Gastrocnemius medialis (tissue), 4 donors: ENCODE data around the gene LRRC2. TPM values are rescaled to one million over a fixed set of nuclear protein-coding genes. Genes with fewer than 3 reads are reported as not detected.

Experiments
- ATAC-seq, 2 donors: fragments of 150-250 bp; one replicate each; pipeline ENCODE4 v1.9.1; 2016
- DNase-seq, 2 donors: peaks; one replicate each; pipeline ENCODE4 v3.0.0-alpha.2; 2019
- H3K27ac ChIP-seq, 4 donors: fragments of 200-600 bp; sonication (generic); 1 replicate in 1 of 4; 2 replicates in 3 of 4; pipeline ENCODE4 v1.5.1; 2016 to 2018; ENCODE audit warnings: mild to moderate bottlenecking in 2 of 4, moderate library complexity in 1 of 4
- H3K27me3 ChIP-seq, 3 donors: fragments of 200-600 bp; sonication (generic) in 2 of 3; 1 replicate in 1 of 3; 2 replicates in 2 of 3; pipeline versions ENCODE4 v1.5.1 to v1.6.0; 2016 to 2019; ENCODE audit warnings: mild to moderate bottlenecking in 1 of 3, moderate library complexity in 1 of 3
- H3K36me3 ChIP-seq, 2 donors: fragments of 200-600 bp; sonication (generic) in 1 of 2; one replicate each; pipeline ENCODE4 v1.5.1; 2017 to 2018
- H3K4me1 ChIP-seq, 2 donors: fragments of 200-600 bp; sonication (generic) in 1 of 2; one replicate each; pipeline ENCODE4 v1.5.1; 2016 to 2017; ENCODE audit warnings: mild to moderate bottlenecking in 2 of 2
- H3K4me3 ChIP-seq, 4 donors: fragments of 200-600 bp; sonication (generic) in 3 of 4; 1 replicate in 1 of 4; 2 replicates in 3 of 4; pipeline ENCODE4 v1.5.1; 2016 to 2019; ENCODE audit warnings: mild to moderate bottlenecking in 2 of 4
- H3K9me3 ChIP-seq, 3 donors: fragments of 200-600 bp; sonication (generic) in 2 of 3; 1 replicate in 1 of 3; 2 replicates in 2 of 3; pipeline ENCODE4 v1.5.1; 2016 to 2019
- POLR2A ChIP-seq, 2 donors: fragments of 450-650 bp; IDR thresholded peaks; one replicate each; pipeline ENCODE4 v1.6.1; 2017; ENCODE audit warnings: antibody characterized with exemption in 2 of 2, mild to moderate bottlenecking in 2 of 2, moderate library complexity in 2 of 2
- in situ Hi-C, 4 donors: fragments of 200-750 bp; cut with MboI; loops; one replicate each; pipeline versions ENCODE4 v1.15.0 to v1.8.0; 2017; ENCODE audit warnings: low sequenced_read_pairs in 4 of 4
- intact Hi-C: fragments of 100-400 bp; cut with DNase I; formaldehyde crosslinking; loops from one replicate; pipeline ENCODE4 v1.15.1; 2023; ENCODE audit warnings: low total_unique reads
- total RNA-seq, 4 donors: library from RNA; depleted of rRNA; stranded (reverse); fragments of >200 nt; gene quantifications; one replicate each; pipeline versions ENCODE4 v1.1.0 to v1.2.3, GENCODE V29; 2016
- TF ChIP-seq, protein P1 (sequence below), 5 experiments: fragments of 450-650 bp in 3 of 5; fragments of 200-600 bp in 2 of 5; sonication (generic) in 2 of 5; IDR thresholded peaks in 4 of 5; conservative IDR thresholded peaks in 1 of 5; 1 replicate in 4 of 5; 2 replicates in 1 of 5; pipeline ENCODE4 v1.5.1; 2016 to 2019; ENCODE audit warnings: antibody characterized with exemption in 5 of 5, mild to moderate bottlenecking in 3 of 5, moderate library complexity in 3 of 5

LRRC2 gene
- total RNA-seq, 4 donors from 2014 or later, result 72.7 to 103 (median 92.1) TPM

DNA sequence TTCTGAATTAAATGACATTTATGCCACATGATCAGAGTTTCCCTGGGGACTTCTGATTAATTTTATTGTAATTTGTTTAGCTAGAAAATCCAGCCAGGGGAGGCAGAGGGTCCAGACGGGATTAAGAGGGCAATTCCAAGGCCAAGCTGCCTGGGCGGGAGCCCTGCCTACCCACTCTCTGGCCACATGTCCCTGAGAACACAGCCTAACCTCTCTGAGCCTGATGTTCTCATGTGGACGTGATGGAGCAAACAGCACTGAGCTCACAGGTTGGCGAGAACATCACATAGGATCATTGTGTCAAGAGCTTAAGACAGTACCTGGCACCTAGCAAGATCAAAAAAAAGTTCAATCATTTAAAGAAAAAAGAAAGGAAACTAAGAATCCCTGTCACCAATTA lies 1.0 kb downstream of the LRRC2 start:
- peak; percentile 51 to 77 for DNase-seq
- intact Hi-C loops, result loop anchor here (10.0 kb wide), 4 partner anchors 300 to 1010 kb away; partner anchors contain the start of gene MYL3
- TF ChIP-seq POLR2A (IDR thresholded peaks at IDR 0.05), result peak in 1 of 2 donors; percentile 25
- TF ChIP-seq, protein P1, sequence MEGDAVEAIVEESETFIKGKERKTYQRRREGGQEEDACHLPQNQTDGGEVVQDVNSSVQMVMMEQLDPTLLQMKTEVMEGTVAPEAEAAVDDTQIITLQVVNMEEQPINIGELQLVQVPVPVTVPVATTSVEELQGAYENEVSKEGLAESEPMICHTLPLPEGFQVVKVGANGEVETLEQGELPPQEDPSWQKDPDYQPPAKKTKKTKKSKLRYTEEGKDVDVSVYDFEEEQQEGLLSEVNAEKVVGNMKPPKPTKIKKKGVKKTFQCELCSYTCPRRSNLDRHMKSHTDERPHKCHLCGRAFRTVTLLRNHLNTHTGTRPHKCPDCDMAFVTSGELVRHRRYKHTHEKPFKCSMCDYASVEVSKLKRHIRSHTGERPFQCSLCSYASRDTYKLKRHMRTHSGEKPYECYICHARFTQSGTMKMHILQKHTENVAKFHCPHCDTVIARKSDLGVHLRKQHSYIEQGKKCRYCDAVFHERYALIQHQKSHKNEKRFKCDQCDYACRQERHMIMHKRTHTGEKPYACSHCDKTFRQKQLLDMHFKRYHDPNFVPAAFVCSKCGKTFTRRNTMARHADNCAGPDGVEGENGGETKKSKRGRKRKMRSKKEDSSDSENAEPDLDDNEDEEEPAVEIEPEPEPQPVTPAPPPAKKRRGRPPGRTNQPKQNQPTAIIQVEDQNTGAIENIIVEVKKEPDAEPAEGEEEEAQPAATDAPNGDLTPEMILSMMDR (IDR thresholded peaks at IDR 0.05 in 4 of 5, conservative IDR thresholded peaks at IDR 0.05 in 1 of 5), result no peak
- no peaks in the 10 kb centered on the region for H3K9me3 ChIP-seq
- peak; percentile 36 to 64 for ATAC-seq
- peak overlapping the region; percentile 94 to 99 (median 97) for H3K27ac ChIP-seq
- peak overlapping the region; percentile 68 to 86 (median 76) for H3K4me3 ChIP-seq
- H3K4me1 ChIP-seq, result peaks cover 39 to 41% of the 10 kb centered on the region in 2 donors
- no peaks in the 10 kb centered on the region for H3K36me3 ChIP-seq
- H3K27me3 ChIP-seq, result no peaks in the 10 kb centered on the region
- in situ Hi-C loops, result loop anchor here in 1 of 4 donors (5.0 kb wide), 1 partner anchor 78 kb away; no protein-coding TSS in a partner anchor

DNA sequence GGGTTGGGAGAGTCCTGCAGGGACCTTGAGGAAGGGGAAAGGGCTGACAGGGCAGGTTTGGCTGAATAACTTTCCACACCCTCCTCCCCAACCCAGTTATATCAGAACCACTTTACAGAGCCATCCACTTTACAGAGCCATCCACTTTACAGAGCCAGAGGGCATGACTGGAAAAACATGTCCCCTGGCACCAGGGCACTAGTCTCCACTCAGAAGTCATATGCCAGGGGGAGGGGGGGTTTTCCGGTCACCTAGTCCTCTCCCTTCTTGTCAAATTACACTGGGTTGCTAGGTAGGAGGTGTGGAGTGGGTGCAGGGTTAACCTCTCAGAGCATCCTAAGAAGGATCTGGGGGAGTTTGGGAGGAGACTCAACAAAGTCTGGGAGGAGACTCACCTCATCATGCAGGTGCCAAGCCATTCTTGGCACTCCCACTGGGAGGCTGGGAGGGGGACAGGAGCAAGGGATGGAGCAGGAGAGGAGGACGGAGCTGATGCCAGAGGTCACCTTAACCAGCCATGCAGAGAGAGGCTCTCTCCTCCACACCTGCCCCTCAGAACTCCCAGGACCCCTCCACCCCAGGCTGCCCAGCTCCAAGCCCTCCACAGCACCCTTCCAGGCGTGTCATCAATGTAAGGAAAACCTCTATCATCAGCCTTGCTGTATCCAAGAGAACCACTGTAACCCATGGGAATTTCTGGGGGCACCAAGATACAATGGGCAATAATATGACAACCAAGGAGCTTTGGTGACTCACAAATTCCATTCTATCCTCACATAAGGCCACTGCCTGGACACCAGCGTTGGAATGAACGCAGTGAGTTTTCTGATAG lies 1.7 kb downstream of the LRRC2 start:
- H3K4me3 ChIP-seq, result peak overlapping the region; percentile 68 to 86 (median 76)
- ATAC-seq (peak; percentile 4 to 30), DNase-seq (peak; percentile 74 to 79)
- H3K4me1 ChIP-seq, result peaks cover 46 to 48% of the 10 kb centered on the region in 2 donors
- intact Hi-C loops (loop anchor here (10.0 kb wide), 4 partner anchors 300 to 1010 kb away; partner anchors contain the start of gene MYL3), in situ Hi-C loops (loop anchor here in 1 of 4 donors (5.0 kb wide), 1 partner anchor 77 kb away; no protein-coding TSS in a partner anchor)
- no peaks in the 10 kb centered on the region for H3K36me3 ChIP-seq
- TF ChIP-seq, protein P1 (IDR thresholded peaks at IDR 0.05 in 4 of 5, conservative IDR thresholded peaks at IDR 0.05 in 1 of 5), result no peak
- peak in 1 of 2 donors; percentile 9 for TF ChIP-seq POLR2A (IDR thresholded peaks at IDR 0.05)
- no peaks in the 10 kb centered on the region for H3K27me3 ChIP-seq
- H3K27ac ChIP-seq, result peak overlapping the region; percentile 94 to 99 (median 97)
- H3K9me3 ChIP-seq, result no peaks in the 10 kb centered on the region

DNA sequence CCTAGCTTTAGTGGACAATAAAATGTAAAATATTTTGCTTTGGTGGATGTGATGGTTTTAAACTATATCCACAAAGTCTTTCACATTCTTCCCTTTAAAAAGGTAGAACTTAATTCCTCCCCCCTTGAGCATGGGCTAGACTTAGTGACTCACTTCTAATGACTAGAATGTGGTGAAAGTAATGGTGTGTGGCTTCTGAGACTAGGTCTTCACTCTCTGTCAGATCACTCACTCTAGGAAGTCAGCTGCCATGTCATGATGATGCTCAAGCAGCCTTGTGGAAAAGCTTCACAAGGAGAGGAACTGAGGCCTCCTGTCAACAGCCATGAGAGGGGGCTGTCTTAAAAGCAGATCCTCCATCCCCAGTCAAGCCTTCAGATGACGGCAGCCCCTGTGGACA lies 4.2 kb downstream of the LRRC2 start:
- Histone ChIP-seq H3K27me3 (no peaks in the 10 kb centered on the region), H3K4me3 (no peak overlapping the region), H3K27ac (peak overlapping the region; percentile 94 to 99 (median 97)), H3K4me1 (peaks cover 70 to 72% of the 10 kb centered on the region in 2 donors), H3K9me3 (no peaks in the 10 kb centered on the region), H3K36me3 (no peaks in the 10 kb centered on the region)
- no peak for TF ChIP-seq POLR2A (IDR thresholded peaks at IDR 0.05)
- TF ChIP-seq, protein P1 (IDR thresholded peaks at IDR 0.05 in 4 of 5, conservative IDR thresholded peaks at IDR 0.05 in 1 of 5), result no peak
- no peak for ATAC-seq
- no peak for DNase-seq
- in situ Hi-C loops (no loop called here), intact Hi-C loops (loop anchor here (10.0 kb wide), 4 partner anchors 303 to 1007 kb away; partner anchors contain the start of gene MYL3)

DNA sequence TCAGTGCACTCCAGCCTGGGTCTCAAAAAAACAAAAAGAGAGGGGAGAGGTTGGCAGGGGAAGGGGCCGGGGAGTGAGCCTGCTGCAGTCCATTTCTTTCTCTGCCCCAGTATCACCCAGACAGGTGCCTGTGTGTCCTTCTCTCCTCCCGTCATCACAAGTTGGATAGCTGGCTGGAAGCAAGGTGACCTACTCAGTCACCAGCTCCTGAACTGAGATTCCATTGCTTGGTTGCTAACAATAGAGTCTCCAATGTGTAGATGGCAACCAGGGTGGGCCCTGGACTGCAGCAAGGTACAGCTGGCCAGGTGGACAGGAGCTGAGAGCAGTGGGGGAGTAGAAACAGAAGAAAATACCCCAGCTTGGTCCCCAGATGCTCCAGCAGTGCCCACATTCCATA lies 4.6 kb downstream of the LRRC2 start:
- peak overlapping the region in 1 of 4 donors; percentile 2 for H3K4me3 ChIP-seq

More for the DNA sequence above, 4.6 kb downstream of the LRRC2 start:
- intact Hi-C loops (loop anchor here (10.0 kb wide), 4 partner anchors 303 to 1007 kb away; partner anchors contain the start of gene MYL3), in situ Hi-C loops (no loop called here)
- peak; percentile 51 to 64 for DNase-seq
- H3K9me3 ChIP-seq, result no peaks in the 10 kb centered on the region
- no peaks in the 10 kb centered on the region for H3K36me3 ChIP-seq
- TF ChIP-seq POLR2A (IDR thresholded peaks at IDR 0.05), result peak in 1 of 2 donors; percentile 44
- TF ChIP-seq, protein P1 (IDR thresholded peaks at IDR 0.05 in 4 of 5, conservative IDR thresholded peaks at IDR 0.05 in 1 of 5), result no peak
- H3K27ac ChIP-seq, result peak overlapping the region; percentile 94 to 99 (median 97)
- H3K4me1 ChIP-seq, result peaks cover 71 to 74% of the 10 kb centered on the region in 2 donors
- H3K27me3 ChIP-seq, result no peaks in the 10 kb centered on the region
- no peak for ATAC-seq
